Stromal cell of bone marrow (primary cell): ENCODE data around the gene SCUBE1.

Experiments
- DNase-seq: peaks from one replicate; pipeline ENCODE4 v3.0.0-alpha.2; 2012; ENCODE audit warnings: low read depth

The SCUBE1 gene

GRCh38 chr22:43173976-43174720, 169.0 kb downstream of the SCUBE1 start:
- DNase-seq: no peak

- DNase-seq: no peak
These were observed 169.6 kb downstream of the SCUBE1 start for GRCh38 chr22:43173566-43173965.

GRCh38 chr22:43172191-43172590, 171.0 kb downstream of the SCUBE1 start:
- no peak for DNase-seq

- DNase-seq: no peak
These were observed 171.6 kb downstream of the SCUBE1 start for GRCh38 chr22:43171607-43172006.

- DNase-seq: no peak
These were observed 172.1 kb downstream of the SCUBE1 start for GRCh38 chr22:43171019-43171491.

GRCh38 chr22:43170131-43170480, 173.1 kb downstream of the SCUBE1 start:
- no peak for DNase-seq

GRCh38 chr22:43169310-43170130, 173.7 kb downstream of the SCUBE1 start:
- no peak for DNase-seq

- no peak for DNase-seq
These were observed 174.5 kb downstream of the SCUBE1 start for GRCh38 chr22:43168471-43169309.

- DNase-seq: no peak
These were observed 176.1 kb downstream of the SCUBE1 start for GRCh38 chr22:43167001-43167589.

GRCh38 chr22:43166132-43166930, 176.8 kb downstream of the SCUBE1 start:
- no peak for DNase-seq

GRCh38 chr22:43164636-43165035, 178.5 kb downstream of the SCUBE1 start:
- no peak for DNase-seq

- no peak for DNase-seq
These were observed 179.9 kb downstream of the SCUBE1 start for GRCh38 chr22:43163241-43163795.

- DNase-seq: no peak
These were observed 180.6 kb downstream of the SCUBE1 start for GRCh38 chr22:43162412-43163150.

GRCh38 chr22:43160497-43161126, 182.6 kb downstream of the SCUBE1 start:
- DNase-seq: no peak

GRCh38 chr22:43159484-43160178, 183.5 kb downstream of the SCUBE1 start:
- no peak for DNase-seq

GRCh38 chr22:43158778-43159483, 184.2 kb downstream of the SCUBE1 start:
- DNase-seq: no peak

GRCh38 chr22:43157874-43158546, 185.2 kb downstream of the SCUBE1 start:
- DNase-seq: no peak

GRCh38 chr22:43156413-43156812, 186.8 kb downstream of the SCUBE1 start:
- DNase-seq: no peak
